ENCODE results near the gene TPP1. TPM values are rescaled to one million over a fixed set of nuclear protein-coding genes. Genes with fewer than 3 reads are reported as not detected.

Gene TPP1
- total and polyA plus RNA-seq, 2 of the 13 experiments (the other 11 are each of a cell fraction or from before 2014, with no cell fraction given): 13.9 to 74.6 TPM

DNA sequence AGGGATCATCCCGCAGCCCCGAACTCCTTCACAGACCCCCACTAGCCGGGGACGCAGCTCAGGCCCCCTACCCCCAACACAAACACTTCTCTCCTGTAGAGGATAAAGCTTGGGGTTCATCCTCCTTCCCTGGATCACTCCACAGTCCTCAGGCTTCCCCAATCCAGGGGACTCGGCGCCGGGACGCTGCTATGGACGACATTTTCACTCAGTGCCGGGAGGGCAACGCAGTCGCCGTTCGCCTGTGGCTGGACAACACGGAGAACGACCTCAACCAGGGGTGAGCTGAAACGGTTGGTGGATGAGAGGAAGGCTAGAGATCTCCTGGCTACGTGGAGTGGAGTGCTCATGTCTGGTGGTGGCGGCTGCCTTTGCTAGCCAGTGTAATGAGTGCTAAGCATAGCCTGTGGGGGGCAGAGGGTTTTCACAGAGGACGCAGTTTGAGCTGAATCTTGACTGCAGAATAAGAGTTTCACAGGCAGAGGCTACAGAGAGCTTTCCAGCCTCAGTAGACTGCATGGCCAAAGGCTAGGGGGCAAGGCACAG is 15.1 kb downstream of the TPP1 start (continued):
- TF ChIP-seq KDM5A (IDR thresholded peaks at IDR 0.05; ENCODE audit: borderline replicate concordance, low read length) (peak; percentile 68; the same call in 1 of the 2 replicates), TBX2 (CRISPR knock-in tag; IDR thresholded peaks at IDR 0.05; ENCODE audit: borderline replicate concordance) (peak; percentile 47; the same call in 1 of the 2 replicates), KDM2A (CRISPR knock-in tag; IDR thresholded peaks at IDR 0.05; ENCODE audit: borderline replicate concordance, low read depth) (peak; percentile 1; the same call in 1 of the 2 replicates), ZNF619 (CRISPR knock-in tag; IDR thresholded peaks at IDR 0.05) (no peak), ZNF891 (CRISPR knock-in tag; IDR thresholded peaks at IDR 0.05) (peak; percentile 58; the same call in 1 of the 2 replicates), ZNF747 (CRISPR knock-in tag; IDR thresholded peaks at IDR 0.05; ENCODE audit: borderline replicate concordance) (peak; percentile 46; the same call in 1 of the 2 replicates), CAMTA2 (CRISPR knock-in tag; IDR thresholded peaks at IDR 0.05; ENCODE audit: borderline replicate concordance) (no peak), ZNF451 (CRISPR knock-in tag; IDR thresholded peaks at IDR 0.05) (0 out of 2 replicates have a peak, but pooled peaks have one; percentile 20), KMT2A (CRISPR knock-in tag; IDR thresholded peaks at IDR 0.05) (0 out of 2 replicates have a peak, but pooled peaks have one; percentile 22), ZNF335 (CRISPR knock-in tag; IDR thresholded peaks at IDR 0.05) (peak; percentile 48), ZNF160 (CRISPR knock-in tag; IDR thresholded peaks at IDR 0.05) (peak; percentile 42; the same call in 1 of the 2 replicates), ZSCAN30 (CRISPR knock-in tag; IDR thresholded peaks at IDR 0.05) (no peak), TSC22D2 (CRISPR knock-in tag; IDR thresholded peaks at IDR 0.05; ENCODE audit: borderline replicate concordance) (no peak), GATA4 (IDR thresholded peaks at IDR 0.05; ENCODE audit: borderline replicate concordance, low read depth) (peak; percentile 13; the same call in 1 of the 2 replicates), ATF3 (CRISPR knock-in tag; IDR thresholded peaks at IDR 0.05) (no peak), ZNF484 (CRISPR knock-in tag; IDR thresholded peaks at IDR 0.05; ENCODE audit: borderline replicate concordance, low read depth) (no peak), POLR2A (IDR thresholded peaks at IDR 0.05; ENCODE audit: insufficient read depth in 1 of 2, low read depth in 2 of 2, low read length in 2 of 2) (peak in 1 of 2 experiments; percentile 37; a peak in 2 of 4 replicates), U2AF1 (optimal IDR thresholded peaks at IDR 0.05; ENCODE audit: low read depth, low read length) (peak; percentile 20), ZNF546 (CRISPR knock-in tag; conservative IDR thresholded peaks at IDR 0.05) (0 out of 2 replicates have a peak, but pooled peaks have one; percentile 15), ZNF446 (CRISPR knock-in tag; IDR thresholded peaks at IDR 0.05) (no peak), POLR2AphosphoS5 (IDR thresholded peaks at IDR 0.05; ENCODE audit: low read depth, low read length) (no peak), STAG1 (CRISPR knock-in tag; IDR thresholded peaks at IDR 0.05) (peak; percentile 42), HMGXB4 (CRISPR knock-in tag; IDR thresholded peaks at IDR 0.05; ENCODE audit: borderline replicate concordance in 1 of 2, low read depth in 1 of 2) (peak; percentile 12 to 44; a peak in 2 of 4 replicates), ZMAT3 (CRISPR knock-in tag; conservative IDR thresholded peaks at IDR 0.05) (peak; percentile 43), TOE1 (CRISPR knock-in tag; IDR thresholded peaks at IDR 0.05) (no peak), ZNF263 (CRISPR knock-in tag; IDR thresholded peaks at IDR 0.05) (peak; percentile 79)

All from HepG2 (cell line).